Measurements from ENCODE around the gene DOHH.

DOHH gene

GRCh38 chr19:3480383-3481091 is 19.9 kb downstream of the DOHH start, which contains the start of gene SMIM24:
Gene SMIM24, minus strand, starts transcription at chr19:3480525. Its CDS starts 62 bp downstream, at chr19:3480463.
- no peak for FAIRE-seq
- TF ChIP-seq POLR2AphosphoS5 (IDR thresholded peaks at IDR 0.05; ENCODE audit: low read depth, low read length) (no peak), POLR2A (IDR thresholded peaks at IDR 0.05; ENCODE audit: low read depth, low read length) (no peak), PAX5 (IDR thresholded peaks at IDR 0.05; ENCODE audit: insufficient read depth, low read length, severe bottlenecking) (no peak), SPI1 (IDR thresholded peaks at IDR 0.05; ENCODE audit: low read depth, low read length) (no peak), TAF1 (IDR thresholded peaks at IDR 0.05; ENCODE audit: low read depth, low read length) (no peak), POU2F2 (IDR thresholded peaks at IDR 0.05; ENCODE audit: low read depth, low read length) (no peak)
- no peak for DNase-seq (ENCODE audit: insufficient read length, low spot score)

DNA sequence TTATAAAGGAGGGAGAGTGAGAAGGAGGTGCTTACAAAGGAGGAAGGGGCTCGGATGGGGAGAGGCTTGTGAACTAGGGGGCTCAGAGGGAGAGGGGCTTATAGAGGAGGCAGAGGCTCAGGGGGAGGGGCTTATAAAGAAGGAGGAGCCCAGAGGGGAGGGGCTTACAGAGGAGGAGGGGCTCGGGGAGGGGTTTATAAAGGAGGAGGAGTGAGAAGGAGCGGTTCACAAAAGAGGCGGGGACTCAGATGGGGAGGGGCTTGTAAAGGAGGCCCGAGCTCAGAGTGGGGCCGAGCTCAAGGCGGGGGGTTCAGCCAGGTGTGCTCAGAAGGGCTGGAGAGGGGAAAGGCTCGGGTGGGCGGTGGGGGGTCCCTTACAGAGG is 20.6 kb downstream of the DOHH start:
- TF ChIP-seq POLR2A (IDR thresholded peaks at IDR 0.05; ENCODE audit: low read depth, low read length) (no peak), POLR2AphosphoS5 (IDR thresholded peaks at IDR 0.05; ENCODE audit: low read depth, low read length) (no peak), POU2F2 (IDR thresholded peaks at IDR 0.05; ENCODE audit: low read depth, low read length) (no peak), SPI1 (IDR thresholded peaks at IDR 0.05; ENCODE audit: low read depth, low read length) (no peak), TAF1 (IDR thresholded peaks at IDR 0.05; ENCODE audit: low read depth, low read length) (no peak), PAX5 (IDR thresholded peaks at IDR 0.05; ENCODE audit: insufficient read depth, low read length, severe bottlenecking) (no peak)
- DNase-seq (ENCODE audit: insufficient read length, low spot score) = no peak
- no peak for FAIRE-seq

GRCh38 chr19:3479177-3479833 is 21.2 kb downstream of the DOHH start:
- TF ChIP-seq POLR2A (IDR thresholded peaks at IDR 0.05; ENCODE audit: low read depth, low read length) (no peak), POLR2AphosphoS5 (IDR thresholded peaks at IDR 0.05; ENCODE audit: low read depth, low read length) (no peak), POU2F2 (IDR thresholded peaks at IDR 0.05; ENCODE audit: low read depth, low read length) (no peak), TAF1 (IDR thresholded peaks at IDR 0.05; ENCODE audit: low read depth, low read length) (no peak), PAX5 (IDR thresholded peaks at IDR 0.05; ENCODE audit: insufficient read depth, low read length, severe bottlenecking) (no peak), SPI1 (IDR thresholded peaks at IDR 0.05; ENCODE audit: low read depth, low read length) (no peak)
- no peak for DNase-seq (ENCODE audit: insufficient read length, low spot score)
- FAIRE-seq = no peak

- DNase-seq (ENCODE audit: insufficient read length, low spot score) = no peak
- no peak for FAIRE-seq
- TF ChIP-seq POLR2A (IDR thresholded peaks at IDR 0.05; ENCODE audit: low read depth, low read length) (no peak), POU2F2 (IDR thresholded peaks at IDR 0.05; ENCODE audit: low read depth, low read length) (no peak), SPI1 (IDR thresholded peaks at IDR 0.05; ENCODE audit: low read depth, low read length) (no peak), TAF1 (IDR thresholded peaks at IDR 0.05; ENCODE audit: low read depth, low read length) (no peak), PAX5 (IDR thresholded peaks at IDR 0.05; ENCODE audit: insufficient read depth, low read length, severe bottlenecking) (no peak), POLR2AphosphoS5 (IDR thresholded peaks at IDR 0.05; ENCODE audit: low read depth, low read length) (no peak)
Observed at GRCh38 chr19:3478409-3479176, 21.9 kb downstream of the DOHH start.

- DNase-seq (ENCODE audit: insufficient read length, low spot score) = no peak
- FAIRE-seq = no peak
- TF ChIP-seq PAX5 (IDR thresholded peaks at IDR 0.05; ENCODE audit: insufficient read depth, low read length, severe bottlenecking) (no peak), TAF1 (IDR thresholded peaks at IDR 0.05; ENCODE audit: low read depth, low read length) (no peak), POLR2AphosphoS5 (IDR thresholded peaks at IDR 0.05; ENCODE audit: low read depth, low read length) (no peak), POLR2A (IDR thresholded peaks at IDR 0.05; ENCODE audit: low read depth, low read length) (no peak), POU2F2 (IDR thresholded peaks at IDR 0.05; ENCODE audit: low read depth, low read length) (no peak), SPI1 (IDR thresholded peaks at IDR 0.05; ENCODE audit: low read depth, low read length) (no peak)
Observed at GRCh38 chr19:3477951-3478350, 22.5 kb downstream of the DOHH start.

- DNase-seq (ENCODE audit: insufficient read length, low spot score) (no peak), FAIRE-seq (peak; percentile 52)
- TF ChIP-seq PAX5 (IDR thresholded peaks at IDR 0.05; ENCODE audit: insufficient read depth, low read length, severe bottlenecking) (no peak), POLR2A (IDR thresholded peaks at IDR 0.05; ENCODE audit: low read depth, low read length) (no peak), TAF1 (IDR thresholded peaks at IDR 0.05; ENCODE audit: low read depth, low read length) (no peak), SPI1 (IDR thresholded peaks at IDR 0.05; ENCODE audit: low read depth, low read length) (no peak), POU2F2 (IDR thresholded peaks at IDR 0.05; ENCODE audit: low read depth, low read length) (no peak), POLR2AphosphoS5 (IDR thresholded peaks at IDR 0.05; ENCODE audit: low read depth, low read length) (no peak)
Observed at GRCh38 chr19:3477506-3477905, 23.0 kb downstream of the DOHH start.

GRCh38 chr19:3476830-3477229 is 23.6 kb downstream of the DOHH start:
- no peak for FAIRE-seq
- no peak for DNase-seq (ENCODE audit: insufficient read length, low spot score)
- no peak for TF ChIP-seq POLR2AphosphoS5 (IDR thresholded peaks at IDR 0.05; ENCODE audit: low read depth, low read length)
- no peak for TF ChIP-seq PAX5 (IDR thresholded peaks at IDR 0.05; ENCODE audit: insufficient read depth, low read length, severe bottlenecking)
- no peak for TF ChIP-seq POU2F2 (IDR thresholded peaks at IDR 0.05; ENCODE audit: low read depth, low read length)
- no peak for TF ChIP-seq TAF1 (IDR thresholded peaks at IDR 0.05; ENCODE audit: low read depth, low read length)
- no peak for TF ChIP-seq SPI1 (IDR thresholded peaks at IDR 0.05; ENCODE audit: low read depth, low read length)
- TF ChIP-seq POLR2A (IDR thresholded peaks at IDR 0.05; ENCODE audit: low read depth, low read length) = no peak

DNA sequence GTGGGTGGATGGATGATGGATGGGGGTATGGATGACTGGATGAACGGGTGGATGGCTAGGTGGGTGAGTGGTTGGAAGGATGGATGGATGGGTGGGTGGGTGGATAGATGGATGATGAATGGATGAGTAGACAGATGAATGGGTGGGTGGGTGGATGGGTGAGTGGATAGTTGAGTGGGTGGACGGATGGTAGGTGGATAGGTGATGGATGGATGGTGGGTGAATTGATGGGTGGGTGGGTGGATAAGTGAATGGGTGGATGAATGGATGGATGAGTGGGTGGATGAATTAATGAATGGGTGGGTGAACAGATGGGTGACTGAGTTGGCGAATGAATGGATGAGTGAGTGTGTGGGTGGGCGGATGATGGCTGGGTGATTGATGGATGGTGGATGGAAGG is 25.0 kb downstream of the DOHH start:
- no peak for DNase-seq (ENCODE audit: insufficient read length, low spot score)
- TF ChIP-seq TAF1 (IDR thresholded peaks at IDR 0.05; ENCODE audit: low read depth, low read length) (no peak), SPI1 (IDR thresholded peaks at IDR 0.05; ENCODE audit: low read depth, low read length) (no peak), PAX5 (IDR thresholded peaks at IDR 0.05; ENCODE audit: insufficient read depth, low read length, severe bottlenecking) (no peak), POU2F2 (IDR thresholded peaks at IDR 0.05; ENCODE audit: low read depth, low read length) (no peak), POLR2A (IDR thresholded peaks at IDR 0.05; ENCODE audit: low read depth, low read length) (no peak), POLR2AphosphoS5 (IDR thresholded peaks at IDR 0.05; ENCODE audit: low read depth, low read length) (no peak)
- FAIRE-seq = no peak

GRCh38 chr19:3474614-3475013 is 25.9 kb downstream of the DOHH start:
- TF ChIP-seq POU2F2 (IDR thresholded peaks at IDR 0.05; ENCODE audit: low read depth, low read length) = no peak
- TF ChIP-seq POLR2A (IDR thresholded peaks at IDR 0.05; ENCODE audit: low read depth, low read length) = no peak
- TF ChIP-seq POLR2AphosphoS5 (IDR thresholded peaks at IDR 0.05; ENCODE audit: low read depth, low read length) = no peak
- no peak for TF ChIP-seq TAF1 (IDR thresholded peaks at IDR 0.05; ENCODE audit: low read depth, low read length)
- no peak for TF ChIP-seq PAX5 (IDR thresholded peaks at IDR 0.05; ENCODE audit: insufficient read depth, low read length, severe bottlenecking)
- no peak for TF ChIP-seq SPI1 (IDR thresholded peaks at IDR 0.05; ENCODE audit: low read depth, low read length)
- DNase-seq (ENCODE audit: insufficient read length, low spot score) = no peak
- no peak for FAIRE-seq
